Spleen (tissue), 11 donors: ENCODE measurements around the gene RNASE8. TPM values are rescaled to one million over a fixed set of nuclear protein-coding genes. Genes with fewer than 3 reads are reported as not detected.

Experiments
- DNase-seq: peaks from one replicate; pipeline ENCODE4 v3.0.0-alpha.2; 2020
- H3K27ac ChIP-seq, 8 donors: fragments of 200-600 bp; sonication (generic) in 7 of 8; 1 replicate in 4 of 8; 2 replicates in 4 of 8; pipeline versions ENCODE4 v1.5.0 to v1.8.0; 2016 to 2021; ENCODE audit warnings: inconsistent platforms in 4 of 8, mild to moderate bottlenecking in 4 of 8, moderate library complexity in 1 of 8
- H3K27me3 ChIP-seq, 7 donors: fragments of 200-600 bp; sonication (generic) in 6 of 7; replicated peaks in 1 of 7; 1 replicate in 4 of 7; 2 replicates in 3 of 7; pipeline versions ENCODE4 v1.5.0 to v1.8.0; 2016 to 2021; ENCODE audit warnings: inconsistent platforms in 3 of 7, mild to moderate bottlenecking in 1 of 7
- H3K36me3 ChIP-seq, 6 donors: fragments of 200-600 bp; sonication (generic) in 5 of 6; 1 replicate in 4 of 6; 2 replicates in 2 of 6; pipeline versions ENCODE4 v1.5.0 to v1.8.0; 2016 to 2021; ENCODE audit warnings: inconsistent platforms in 2 of 6
- H3K4me1 ChIP-seq, 6 donors: fragments of 200-600 bp; sonication (generic) in 5 of 6; 1 replicate in 3 of 6; 2 replicates in 3 of 6; pipeline versions ENCODE4 v1.5.0 to v1.8.0; 2016 to 2021; ENCODE audit warnings: inconsistent platforms in 3 of 6
- H3K4me3 ChIP-seq, 8 donors: fragments of 200-600 bp; sonication (generic) in 7 of 8; 1 replicate in 4 of 8; 2 replicates in 4 of 8; pipeline versions ENCODE4 v1.5.0 to v1.8.0; 2016 to 2021; ENCODE audit warnings: inconsistent platforms in 4 of 8, mild to moderate bottlenecking in 4 of 8, moderate library complexity in 2 of 8
- H3K9me3 ChIP-seq, 8 donors: fragments of 200-600 bp; sonication (generic) in 7 of 8; 1 replicate in 4 of 8; 2 replicates in 4 of 8; pipeline versions ENCODE4 v1.5.0 to v1.8.0; 2016 to 2021; ENCODE audit warnings: inconsistent platforms in 4 of 8
- CTCF ChIP-seq, 11 experiments: fragments of 200-600 bp in 7 of 11; fragments of 450-650 bp in 4 of 11; sonication (generic) in 4 of 11; IDR thresholded peaks in 8 of 11; conservative IDR thresholded peaks in 3 of 11; 1 replicate in 7 of 11; 2 replicates in 4 of 11; pipeline versions ENCODE4 v1.4.0 to v1.8.0; 2016 to 2021; ENCODE audit warnings: antibody characterized with exemption in 11 of 11, inconsistent platforms in 4 of 11, mild to moderate bottlenecking in 1 of 11
- POLR2A ChIP-seq, 3 donors: fragments of 450-650 bp; IDR thresholded peaks; one replicate each; pipeline ENCODE4 v1.5.1; 2017; ENCODE audit warnings: antibody characterized with exemption in 3 of 3, mild to moderate bottlenecking in 1 of 3
- POLR2AphosphoS5 ChIP-seq, 3 donors: sonication (generic); formaldehyde crosslinking; IDR thresholded peaks; one replicate each; pipeline ENCODE4 v1.5.1; 2017; ENCODE audit warnings: antibody characterized with exemption in 3 of 3
- WGBS, 5 donors: extraction: QIAGEN DNeasy Blood & Tissue Kit in 3 of 5; methylation state at CpG; one replicate each; pipeline versions ENCODE4 v1.1.5 to v1.1.7; 2013 to 2018; 5-methylcytosine and 5-hydroxymethylcytosine counted together
- intact Hi-C: fragments of 100-400 bp; cut with DNase I; formaldehyde crosslinking; loops from one replicate; pipeline ENCODE4 v1.15.0; 2023; ENCODE audit warnings: low total_unique reads
- polyA plus RNA-seq, 3 donors: library from polyadenylated mRNA; stranded (reverse); fragments of 200-250 nt; gene quantifications; one replicate each; pipeline ENCODE4 v1.2.1, GENCODE V29; 2013
- total RNA-seq, 7 donors: library from RNA; depleted of rRNA in 3 of 7; stranded (reverse); fragments of >200 nt in 3 of 7; fragmentation: NEBNext Ultra II Directional in 4 of 7; extraction: Animal tissue kit (Norgen Biotek cat#: 25700) in 4 of 7; gene quantifications; one replicate each; pipeline versions ENCODE4 v1.1.0 to v1.2.1, GENCODE V29; 2016 to 2021
- donor health status: healthy with polysubstance abuse.
- donor health status: DM: no; HTN: no; CAD: no; lungs with moderate emphysema.
- donor health status: DM: no; HTN: no; CAD: no.
- donor health status: Bipolar disorder and iron deficiency.
- donor health status: healthy.
- donor health status: DM: no; HTN: no; CAD: no.
- donor health status: DM: yes; HTN: yes; CAD: no.

RNASE8 gene
- total and polyA plus RNA-seq, 10 donors, result not detected

GRCh38 chr14:21098892-21099595, 41.4 kb downstream of the RNASE8 start:
- Histone ChIP-seq H3K4me3 (peak overlapping the region; percentile 23 to 76 (median 47)), H3K27ac (peak overlapping the region; percentile 51 to 86 (median 78)), H3K4me1 (peaks cover 10 to 58% (median 30%) of the 10 kb centered on the region in 6 donors), H3K9me3 (no peaks in the 10 kb centered on the region), H3K27me3 (peaks cover 0 to 21% (median 0%) of the 10 kb centered on the region in 7 donors), H3K36me3 (no peaks in the 10 kb centered on the region)
- TF ChIP-seq POLR2AphosphoS5 (IDR thresholded peaks at IDR 0.05) (no peak), CTCF (IDR thresholded peaks at IDR 0.05 in 8 of 11, conservative IDR thresholded peaks at IDR 0.05 in 3 of 11) (no peak), POLR2A (IDR thresholded peaks at IDR 0.05) (no peak)
- intact Hi-C loops, result no loop called here
- DNase-seq, result no peak
- 19 to 25% (median 23%) methylated on average over 16 of the region's 16 CpGs for WGBS, 5 donors

- TF ChIP-seq POLR2AphosphoS5 (IDR thresholded peaks at IDR 0.05) (no peak), CTCF (IDR thresholded peaks at IDR 0.05 in 8 of 11, conservative IDR thresholded peaks at IDR 0.05 in 3 of 11) (no peak), POLR2A (IDR thresholded peaks at IDR 0.05) (no peak)
- WGBS, 5 donors, result 81 to 87% (median 83%) methylated on average over 5 of the region's 5 CpGs
- peak overlapping the region in 1 of 8 donors; percentile 76 for H3K4me3 ChIP-seq
- DNase-seq, result no peak
- no peaks in the 10 kb centered on the region for H3K9me3 ChIP-seq
- peaks cover 0 to 21% (median 0%) of the 10 kb centered on the region in 7 donors for H3K27me3 ChIP-seq
- H3K4me1 ChIP-seq, result peaks cover 11 to 64% (median 32%) of the 10 kb centered on the region in 6 donors
- peak overlapping the region in 4 of 8 donors; percentile 74 to 86 (median 82) for H3K27ac ChIP-seq
- no peaks in the 10 kb centered on the region for H3K36me3 ChIP-seq
- intact Hi-C loops, result no loop called here
These were observed 42.0 kb downstream of the RNASE8 start for GRCh38 chr14:21099596-21099985.

GRCh38 chr14:21100931-21101330, 43.3 kb downstream of the RNASE8 start, which contains the start of gene TMEM253:
TSS of gene TMEM253 (plus strand) at chr14:21101066. CDS start at chr14:21101344, 278 bp downstream.
- no peaks in the 10 kb centered on the region for H3K36me3 ChIP-seq
- no peak within 1 kb of the TSS for H3K4me3 ChIP-seq
- H3K27ac ChIP-seq, result peak within 1 kb of the TSS in 1 of 8 donors; percentile 86
- intact Hi-C loops, result no loop called here
- H3K4me1 ChIP-seq, result peaks cover 25 to 70% (median 46%) of the 10 kb centered on the region in 6 donors
- H3K9me3 ChIP-seq, result no peaks in the 10 kb centered on the region
- H3K27me3 ChIP-seq, result peaks cover 0 to 21% (median 0%) of the 10 kb centered on the region in 7 donors
- WGBS, 5 donors, result 79 to 92% (median 87%) methylated on average over 5 of the region's 5 CpGs
- TF ChIP-seq POLR2A (IDR thresholded peaks at IDR 0.05), result no peak
- TF ChIP-seq CTCF (IDR thresholded peaks at IDR 0.05 in 8 of 11, conservative IDR thresholded peaks at IDR 0.05 in 3 of 11), result no peak
- TF ChIP-seq POLR2AphosphoS5 (IDR thresholded peaks at IDR 0.05), result no peak
- no peak for DNase-seq

GRCh38 chr14:21101802-21102413, 44.3 kb downstream of the RNASE8 start:
- DNase-seq, result no peak
- Histone ChIP-seq H3K4me1 (peaks cover 33 to 70% (median 53%) of the 10 kb centered on the region in 6 donors), H3K27me3 (peaks cover 0 to 21% (median 0%) of the 10 kb centered on the region in 7 donors), H3K9me3 (no peaks in the 10 kb centered on the region), H3K36me3 (no peaks in the 10 kb centered on the region), H3K27ac (no peak overlapping the region), H3K4me3 (no peak overlapping the region)
- intact Hi-C loops, result no loop called here
- WGBS, 5 donors, result 88 to 92% (median 89%) methylated on average over 8 of the region's 8 CpGs
- TF ChIP-seq POLR2A (IDR thresholded peaks at IDR 0.05) (no peak), CTCF (IDR thresholded peaks at IDR 0.05 in 8 of 11, conservative IDR thresholded peaks at IDR 0.05 in 3 of 11) (peak in 1 of 11 experiments; percentile 4)
